HEK293T (cell line): ENCODE data around the gene IRS2.
A peak's percentile ranks its signal among the peaks of the same experiment; 100 is the strongest.

ENCODE experiments used
- CTCF ChIA-PET: fragments of 350-600 bp; formaldehyde crosslinking; extraction: SDS; loops from one replicate; lab custom pipeline; 2021; ENCODE audit warnings: antibody characterized with exemption, inconsistent platforms; lab: Yijun Ruan, JAX
- POLR2A ChIA-PET: fragments of 350-600 bp; formaldehyde crosslinking; extraction: SDS; loops from one replicate; lab custom pipeline; 2020; ENCODE audit warnings: antibody characterized with exemption, inconsistent platforms; lab: Yijun Ruan, JAX
- DNase-seq: peaks from one replicate; pipeline ENCODE4 v3.0.0; 2012; ENCODE audit warnings: mixed read lengths; ENCODE audit errors: extremely low spot score
- ARNT ChIP-seq: fragments of 450-650 bp; IDR thresholded peaks from 2 replicates; pipeline ENCODE4 v1.6.1; 2017; ENCODE audit warnings: mild to moderate bottlenecking
- BHLHE40 ChIP-seq: fragments of 450-650 bp; IDR thresholded peaks from 2 replicates; pipeline ENCODE4 v1.6.1; 2016; ENCODE audit warnings: mild to moderate bottlenecking, moderate library complexity, borderline replicate concordance
- CTBP1 ChIP-seq: fragments of 450-650 bp; IDR thresholded peaks from 2 replicates; pipeline ENCODE4 v1.6.1; 2016; ENCODE audit warnings: borderline replicate concordance
- ELF4 ChIP-seq: fragments of 450-650 bp; IDR thresholded peaks from 2 replicates; pipeline ENCODE4 v1.6.1; 2017; ENCODE audit warnings: antibody characterized with exemption
- FOXA1 ChIP-seq: fragments of 450-650 bp; IDR thresholded peaks from 2 replicates; pipeline ENCODE4 v1.6.1; 2016; ENCODE audit warnings: mild to moderate bottlenecking
- FOXK2 ChIP-seq: fragments of 450-650 bp; IDR thresholded peaks from 2 replicates; pipeline ENCODE4 v1.6.1; 2016; ENCODE audit warnings: mild to moderate bottlenecking
- FOXM1 ChIP-seq: fragments of 450-650 bp; IDR thresholded peaks from 2 replicates; pipeline ENCODE4 v1.6.1; 2017; ENCODE audit warnings: mild to moderate bottlenecking, borderline replicate concordance
- HDGF ChIP-seq: fragments of 450-650 bp; IDR thresholded peaks from 2 replicates; pipeline ENCODE4 v1.6.1; 2017; ENCODE audit warnings: antibody characterized with exemption, borderline replicate concordance
- L3MBTL2 ChIP-seq: fragments of 450-650 bp; conservative IDR thresholded peaks from 2 replicates; pipeline ENCODE4 v1.6.1; 2016; ENCODE audit warnings: mild to moderate bottlenecking
- LEF1 ChIP-seq: fragments of 450-650 bp; IDR thresholded peaks from 2 replicates; pipeline ENCODE4 v1.6.1; 2017; ENCODE audit warnings: mild to moderate bottlenecking, borderline replicate concordance
- NFRKB ChIP-seq: fragments of 450-650 bp; IDR thresholded peaks from 2 replicates; pipeline ENCODE4 v1.6.1; 2016; ENCODE audit warnings: mild to moderate bottlenecking, moderate library complexity
- PKNOX1 ChIP-seq: fragments of 450-650 bp; IDR thresholded peaks from 2 replicates; pipeline ENCODE4 v1.6.1; 2016
- SP1 ChIP-seq: fragments of 450-650 bp; IDR thresholded peaks from 2 replicates; pipeline ENCODE4 v1.6.1; 2017
- SUZ12 ChIP-seq: fragments of 450-650 bp; IDR thresholded peaks from 2 replicates; pipeline ENCODE4 v1.6.1; 2016; ENCODE audit warnings: mild to moderate bottlenecking
- TARDBP ChIP-seq: fragments of 450-650 bp; IDR thresholded peaks from 2 replicates; pipeline ENCODE4 v1.6.1; 2016
- ZNF384 ChIP-seq: fragments of 450-650 bp; IDR thresholded peaks from 2 replicates; pipeline ENCODE4 v1.6.1; 2016

IRS2 gene

GRCh38 chr13:109728061-109728460, 58.3 kb downstream of the IRS2 start:
- no peak for DNase-seq
- ChIA-PET CTCF (no interaction called here), POLR2A (no interaction called here)
- TF ChIP-seq FOXM1 (no peak), ELF4 (no peak), SUZ12 (no peak), L3MBTL2 (no peak), NFRKB (no peak), SP1 (no peak), ZNF384 (no peak), HDGF (no peak), PKNOX1 (no peak), FOXA1 (no peak), BHLHE40 (no peak), FOXK2 (no peak), TARDBP (no peak)

- DNase-seq: no peak
- ChIA-PET POLR2A (no interaction called here), CTCF (no interaction called here)
- TF ChIP-seq SUZ12 (no peak), LEF1 (no peak), L3MBTL2 (no peak), ZNF384 (no peak), FOXA1 (no peak), HDGF (no peak), PKNOX1 (no peak), NFRKB (no peak), FOXM1 (no peak), SP1 (no peak), CTBP1 (no peak), BHLHE40 (no peak), TARDBP (no peak), FOXK2 (no peak), ARNT (no peak), ELF4 (no peak)
Measured at GRCh38 chr13:109727251-109727650, 59.1 kb downstream of the IRS2 start.

GRCh38 chr13:109725995-109726637, 60.3 kb downstream of the IRS2 start:
- CTCF ChIA-PET: no interaction called here
- POLR2A ChIA-PET: no interaction called here
- TF ChIP-seq L3MBTL2 (no peak), PKNOX1 (peak; percentile 22; the same call in 1 of the 2 replicates)
- no peak for DNase-seq

GRCh38 chr13:109725297-109725696, 61.1 kb downstream of the IRS2 start:
- POLR2A ChIA-PET: no interaction called here
- no peak for DNase-seq
- TF ChIP-seq ZNF384 (no peak), ARNT (no peak), L3MBTL2 (no peak), TARDBP (no peak), CTBP1 (no peak), FOXA1 (no peak), SP1 (no peak), BHLHE40 (no peak), NFRKB (no peak), ELF4 (no peak), PKNOX1 (no peak), LEF1 (no peak), HDGF (no peak), FOXK2 (no peak)
- CTCF ChIA-PET: no interaction called here

- POLR2A ChIA-PET: no interaction called here
- no peak for DNase-seq
- no peak for TF ChIP-seq LEF1
- no peak for TF ChIP-seq HDGF
- TF ChIP-seq TARDBP: no peak
- no peak for TF ChIP-seq CTBP1
- no peak for TF ChIP-seq FOXA1
- TF ChIP-seq BHLHE40: no peak
- TF ChIP-seq L3MBTL2: no peak
- no peak for TF ChIP-seq ZNF384
- no peak for TF ChIP-seq SUZ12
- TF ChIP-seq ARNT: no peak
- CTCF ChIA-PET: no interaction called here
Measured at GRCh38 chr13:109724603-109725002, 61.8 kb downstream of the IRS2 start.

- ChIA-PET CTCF (no interaction called here), POLR2A (no interaction called here)
- TF ChIP-seq FOXA1 (no peak), CTBP1 (no peak), LEF1 (no peak), ZNF384 (no peak), L3MBTL2 (no peak)
- no peak for DNase-seq
Measured at GRCh38 chr13:109723046-109723445, 63.3 kb downstream of the IRS2 start.
